ENCODE measurements around the gene TMEM154.

Gene TMEM154

GRCh38 chr4:152682143-152682941 is 2.5 kb upstream of the TMEM154 start:
- Histone ChIP-seq H3K9me3 (ENCODE audit: control insufficient read depth, insufficient read depth, low read length) (no peaks in the 10 kb centered on the region), H3K4me3 (ENCODE audit: low read length) (no peak overlapping the region), H3K36me3 (ENCODE audit: control insufficient read depth, insufficient read depth, low read length) (no peaks in the 10 kb centered on the region), H3K4me1 (ENCODE audit: control insufficient read depth, insufficient read depth, low read length) (peaks cover 5% of the 10 kb centered on the region), H3K27ac (ENCODE audit: low read length) (no peak overlapping the region), H3K27me3 (ENCODE audit: control insufficient read depth, insufficient read depth, low read length) (no peaks in the 10 kb centered on the region)
- no CpG with 5 or more reads among the region's 9 CpGs for WGBS (ENCODE audit: insufficient coverage, insufficient read length)
- no peak for DNase-seq (ENCODE audit: low read depth, low spot score)

DNA sequence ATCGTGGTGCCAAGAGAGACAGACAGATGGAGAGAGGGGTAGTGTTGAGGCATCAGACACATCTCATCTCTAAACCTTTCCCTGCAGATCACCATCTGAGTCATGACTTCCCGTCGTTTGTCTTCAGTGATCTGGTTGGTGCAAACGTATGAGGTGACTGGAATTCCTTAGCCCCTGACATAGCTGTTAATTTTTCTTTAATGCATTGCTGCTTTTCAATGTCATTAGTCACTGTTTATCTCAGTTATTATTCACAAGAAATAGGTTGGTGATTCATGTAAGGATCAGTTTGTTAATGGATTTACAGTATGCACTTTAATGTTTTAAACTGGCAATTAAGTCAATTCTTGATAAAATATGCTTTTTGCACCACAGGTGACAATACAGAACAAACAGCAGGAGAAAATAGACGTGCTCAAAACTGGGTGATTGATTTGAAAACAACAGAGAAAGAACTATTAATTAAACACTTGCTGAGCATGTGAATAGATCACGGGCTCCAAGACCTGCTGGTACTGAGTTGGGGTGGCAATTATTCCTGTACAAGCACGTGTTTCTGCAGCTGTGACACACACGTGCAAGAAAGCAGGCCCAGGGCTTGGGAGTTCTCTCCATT is 1.3 kb upstream of the TMEM154 start:
- H3K36me3 ChIP-seq (ENCODE audit: control insufficient read depth, insufficient read depth, low read length), result no peaks in the 10 kb centered on the region
- no CpG with 5 or more reads among the region's 8 CpGs for WGBS (ENCODE audit: insufficient coverage, insufficient read length)
- H3K27ac ChIP-seq (ENCODE audit: low read length), result no peak overlapping the region
- H3K4me1 ChIP-seq (ENCODE audit: control insufficient read depth, insufficient read depth, low read length), result peaks cover 5% of the 10 kb centered on the region
- H3K27me3 ChIP-seq (ENCODE audit: control insufficient read depth, insufficient read depth, low read length), result no peaks in the 10 kb centered on the region
- H3K9me3 ChIP-seq (ENCODE audit: control insufficient read depth, insufficient read depth, low read length), result no peaks in the 10 kb centered on the region
- no peak overlapping the region for H3K4me3 ChIP-seq (ENCODE audit: low read length)
- no peak for DNase-seq (ENCODE audit: low read depth, low spot score)

DNA sequence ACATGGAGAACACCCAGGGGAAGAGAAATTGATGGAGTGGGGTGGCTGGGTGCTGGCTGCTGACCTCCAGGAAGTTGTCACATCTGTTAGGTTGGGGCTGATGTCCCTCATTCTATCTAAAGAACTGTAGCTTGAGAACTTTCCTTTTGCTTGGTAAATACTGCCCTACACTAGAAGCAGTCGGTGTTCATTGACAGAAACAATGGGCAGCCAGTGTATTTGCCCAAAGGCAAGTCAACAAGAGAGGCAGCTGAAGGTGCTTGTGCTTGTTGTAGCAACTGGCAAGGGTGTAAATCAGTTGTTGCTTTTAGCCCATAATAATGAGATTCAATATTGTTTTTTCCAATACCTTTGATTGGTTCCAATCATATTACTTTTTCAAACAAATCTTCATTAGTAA is 956 bp downstream of the TMEM154 start:
- no CpG with 5 or more reads among the region's 1 CpG for WGBS (ENCODE audit: insufficient coverage, insufficient read length)
- H3K4me1 ChIP-seq (ENCODE audit: control insufficient read depth, insufficient read depth, low read length), result peaks cover 4% of the 10 kb centered on the region
- no peaks in the 10 kb centered on the region for H3K9me3 ChIP-seq (ENCODE audit: control insufficient read depth, insufficient read depth, low read length)
- no peak overlapping the region for H3K4me3 ChIP-seq (ENCODE audit: low read length)
- H3K27ac ChIP-seq (ENCODE audit: low read length), result no peak overlapping the region
- no peaks in the 10 kb centered on the region for H3K36me3 ChIP-seq (ENCODE audit: control insufficient read depth, insufficient read depth, low read length)
- DNase-seq (ENCODE audit: low read depth, low spot score), result no peak
- H3K27me3 ChIP-seq (ENCODE audit: control insufficient read depth, insufficient read depth, low read length), result no peaks in the 10 kb centered on the region

DNA sequence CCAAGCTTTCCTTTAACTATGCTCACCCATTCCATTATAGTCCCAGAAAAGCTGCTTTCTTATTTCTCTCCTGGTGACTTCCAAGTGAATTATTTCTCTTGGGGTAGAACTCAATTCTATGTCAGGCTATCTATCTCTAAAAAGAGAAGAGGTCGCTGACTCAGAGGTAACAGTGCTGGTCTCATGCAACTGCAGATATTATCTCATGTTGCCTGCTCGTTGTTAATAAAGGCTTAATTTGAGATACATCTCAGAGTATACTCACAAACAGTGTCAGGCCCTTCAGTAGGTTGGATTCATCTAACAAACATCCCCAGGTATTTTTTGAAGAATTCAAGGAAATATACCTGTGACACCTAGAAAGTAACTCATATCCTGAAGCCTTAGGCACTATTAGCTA is 2.7 kb downstream of the TMEM154 start:
- H3K4me1 ChIP-seq (ENCODE audit: control insufficient read depth, insufficient read depth, low read length), result peaks cover 4% of the 10 kb centered on the region
- no peaks in the 10 kb centered on the region for H3K36me3 ChIP-seq (ENCODE audit: control insufficient read depth, insufficient read depth, low read length)
- no peaks in the 10 kb centered on the region for H3K9me3 ChIP-seq (ENCODE audit: control insufficient read depth, insufficient read depth, low read length)
- no peak overlapping the region for H3K27ac ChIP-seq (ENCODE audit: low read length)
- DNase-seq (ENCODE audit: low read depth, low spot score), result no peak
- no peaks in the 10 kb centered on the region for H3K27me3 ChIP-seq (ENCODE audit: control insufficient read depth, insufficient read depth, low read length)
- no CpG with 5 or more reads among the region's 2 CpGs for WGBS (ENCODE audit: insufficient coverage, insufficient read length)
- H3K4me3 ChIP-seq (ENCODE audit: low read length), result no peak overlapping the region

GRCh38 chr4:152676052-152676854 is 3.5 kb downstream of the TMEM154 start:
- Histone ChIP-seq H3K27ac (ENCODE audit: low read length) (no peak overlapping the region), H3K4me1 (ENCODE audit: control insufficient read depth, insufficient read depth, low read length) (peaks cover 4% of the 10 kb centered on the region), H3K4me3 (ENCODE audit: low read length) (no peak overlapping the region), H3K27me3 (ENCODE audit: control insufficient read depth, insufficient read depth, low read length) (no peaks in the 10 kb centered on the region), H3K36me3 (ENCODE audit: control insufficient read depth, insufficient read depth, low read length) (no peaks in the 10 kb centered on the region), H3K9me3 (ENCODE audit: control insufficient read depth, insufficient read depth, low read length) (no peaks in the 10 kb centered on the region)
- WGBS (ENCODE audit: insufficient coverage, insufficient read length), result no CpG with 5 or more reads among the region's 3 CpGs
- no peak for DNase-seq (ENCODE audit: low read depth, low spot score)

- no peak for DNase-seq (ENCODE audit: low read depth, low spot score)
- Histone ChIP-seq H3K4me1 (ENCODE audit: control insufficient read depth, insufficient read depth, low read length) (peaks cover 4% of the 10 kb centered on the region), H3K27ac (ENCODE audit: low read length) (no peak overlapping the region), H3K36me3 (ENCODE audit: control insufficient read depth, insufficient read depth, low read length) (no peaks in the 10 kb centered on the region), H3K9me3 (ENCODE audit: control insufficient read depth, insufficient read depth, low read length) (no peaks in the 10 kb centered on the region), H3K4me3 (ENCODE audit: low read length) (no peak overlapping the region), H3K27me3 (ENCODE audit: control insufficient read depth, insufficient read depth, low read length) (no peaks in the 10 kb centered on the region)
- WGBS (ENCODE audit: insufficient coverage, insufficient read length), result no CpG with 5 or more reads among the region's 3 CpGs
Observed at GRCh38 chr4:152674359-152674758, 5.4 kb downstream of the TMEM154 start.

- H3K27ac ChIP-seq (ENCODE audit: low read length), result no peak overlapping the region
- H3K36me3 ChIP-seq (ENCODE audit: control insufficient read depth, insufficient read depth, low read length), result no peaks in the 10 kb centered on the region
- no peaks in the 10 kb centered on the region for H3K27me3 ChIP-seq (ENCODE audit: control insufficient read depth, insufficient read depth, low read length)
- WGBS (ENCODE audit: insufficient coverage, insufficient read length), result no CpG with 5 or more reads among the region's 4 CpGs
- no peaks in the 10 kb centered on the region for H3K9me3 ChIP-seq (ENCODE audit: control insufficient read depth, insufficient read depth, low read length)
- no peak overlapping the region for H3K4me3 ChIP-seq (ENCODE audit: low read length)
- DNase-seq (ENCODE audit: low read depth, low spot score), result no peak
- H3K4me1 ChIP-seq (ENCODE audit: control insufficient read depth, insufficient read depth, low read length), result peaks cover 4% of the 10 kb centered on the region; the same call in 1 of the 2 replicates
Observed at GRCh38 chr4:152673489-152673888, 6.3 kb downstream of the TMEM154 start.

- no peaks in the 10 kb centered on the region for H3K36me3 ChIP-seq (ENCODE audit: control insufficient read depth, insufficient read depth, low read length)
- no peaks in the 10 kb centered on the region for H3K9me3 ChIP-seq (ENCODE audit: control insufficient read depth, insufficient read depth, low read length)
- no peaks in the 10 kb centered on the region for H3K27me3 ChIP-seq (ENCODE audit: control insufficient read depth, insufficient read depth, low read length)
- H3K4me3 ChIP-seq (ENCODE audit: low read length), result no peak overlapping the region
- peaks cover 4% of the 10 kb centered on the region; the same call in 1 of the 2 replicates for H3K4me1 ChIP-seq (ENCODE audit: control insufficient read depth, insufficient read depth, low read length)
- H3K27ac ChIP-seq (ENCODE audit: low read length), result no peak overlapping the region
- DNase-seq (ENCODE audit: low read depth, low spot score), result no peak
- WGBS (ENCODE audit: insufficient coverage, insufficient read length), result no CpG with 5 or more reads among the region's 4 CpGs
Observed at GRCh38 chr4:152672206-152673092, 7.3 kb downstream of the TMEM154 start.

DNA sequence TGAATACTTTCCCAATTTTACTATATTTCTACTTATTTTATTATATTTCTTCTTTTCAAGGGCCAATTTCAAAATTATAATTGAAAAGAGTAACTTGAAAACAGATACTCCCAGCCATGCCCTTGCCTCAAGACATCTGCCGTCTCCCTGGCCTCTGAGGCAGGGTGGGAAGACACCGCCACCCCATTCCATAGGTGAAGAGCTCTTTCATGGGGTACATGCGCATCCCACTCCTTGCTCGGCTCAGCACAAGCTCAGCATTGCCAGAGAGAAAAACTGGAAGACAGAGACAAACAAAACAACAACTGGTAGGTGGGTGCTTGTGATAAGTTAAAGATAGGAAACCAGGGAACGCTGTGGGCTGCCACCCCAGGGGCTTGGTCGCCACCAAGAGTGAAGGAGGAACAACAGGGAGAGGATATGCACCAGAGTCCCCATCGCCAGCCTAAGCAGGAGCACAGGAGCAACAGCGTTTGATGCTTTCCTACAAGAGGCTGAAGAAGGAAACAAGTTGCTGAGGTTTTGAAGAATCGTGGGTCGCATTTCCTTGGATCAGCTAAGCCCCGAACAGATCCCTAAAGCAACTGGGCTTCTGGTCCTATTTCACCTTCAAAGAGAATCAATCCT is 11.3 kb downstream of the TMEM154 start:
- peaks cover 6% of the 10 kb centered on the region; the same call in 1 of the 2 replicates for H3K4me1 ChIP-seq (ENCODE audit: control insufficient read depth, insufficient read depth, low read length)
- no peaks in the 10 kb centered on the region for H3K27me3 ChIP-seq (ENCODE audit: control insufficient read depth, insufficient read depth, low read length)
- no peak overlapping the region for H3K27ac ChIP-seq (ENCODE audit: low read length)
- no CpG with 5 or more reads among the region's 11 CpGs for WGBS (ENCODE audit: insufficient coverage, insufficient read length)
- H3K36me3 ChIP-seq (ENCODE audit: control insufficient read depth, insufficient read depth, low read length), result no peaks in the 10 kb centered on the region
- DNase-seq (ENCODE audit: low read depth, low spot score), result no peak
- H3K9me3 ChIP-seq (ENCODE audit: control insufficient read depth, insufficient read depth, low read length), result no peaks in the 10 kb centered on the region
- no peak overlapping the region for H3K4me3 ChIP-seq (ENCODE audit: low read length)
